HepG2 (cell line): ENCODE data around the gene PAK1IP1. TPM values are rescaled to one million over a fixed set of nuclear protein-coding genes. Genes with fewer than 3 reads are reported as not detected.

Experiments used
- CAMTA2 ChIP-seq: sonication (generic); formaldehyde crosslinking; IDR thresholded peaks from 2 replicates; pipeline ENCODE4 v1.4.0; 2020; ENCODE audit warnings: mild to moderate bottlenecking, missing genetic modification reagents, borderline replicate concordance
- FOXM1 ChIP-seq: sonication (generic); formaldehyde crosslinking; IDR thresholded peaks from 2 replicates; pipeline ENCODE4 v1.5.0; 2020; ENCODE audit warnings: missing genetic modification reagents
- HNF1A ChIP-seq, 2 experiments: sonication (generic) in 1 of 2; formaldehyde crosslinking in 1 of 2; IDR thresholded peaks; 2 replicates each; pipeline versions ENCODE4 v1.4.0 to v1.6.1; 2016 to 2020; ENCODE audit warnings: borderline replicate concordance in 1 of 2, low read depth in 1 of 2, mild to moderate bottlenecking in 1 of 2, missing genetic modification reagents in 1 of 2
- HOXA9 ChIP-seq: sonication (generic); formaldehyde crosslinking; IDR thresholded peaks from 2 replicates; pipeline ENCODE4 v1.8.1; 2022; ENCODE audit warnings: missing genetic modification reagents, mild to moderate bottlenecking, moderate library complexity, borderline replicate concordance
- MED13 ChIP-seq: sonication (generic); formaldehyde crosslinking; IDR thresholded peaks from 2 replicates; pipeline ENCODE4 v1.5.0; 2020; ENCODE audit warnings: missing genetic modification reagents
- NR1H2 ChIP-seq: sonication (generic); formaldehyde crosslinking; IDR thresholded peaks from 2 replicates; pipeline ENCODE4 v1.8.1; 2022; ENCODE audit warnings: low read depth, missing genetic modification reagents, borderline replicate concordance
- TBX3 ChIP-seq: fragments of 450-650 bp; IDR thresholded peaks from 2 replicates; pipeline ENCODE4 v1.6.1; 2017; ENCODE audit warnings: antibody characterized with exemption, mild to moderate bottlenecking, inconsistent platforms, borderline replicate concordance
- ZNF276 ChIP-seq: sonication (generic); formaldehyde crosslinking; IDR thresholded peaks from 2 replicates; pipeline ENCODE4 v1.4.0; 2020; ENCODE audit warnings: mild to moderate bottlenecking, low read depth, missing genetic modification reagents
- ZNF557 ChIP-seq: sonication (generic); formaldehyde crosslinking; IDR thresholded peaks from 2 replicates; pipeline ENCODE4 v1.4.0; 2020; ENCODE audit warnings: missing genetic modification reagents
- polyA plus RNA-seq, 8 experiments: library from polyadenylated mRNA; depleted of rRNA in 3 of 8; stranded (reverse) in 7 of 8; unstranded in 1 of 8; fragments of >200 nt; fragmentation: Illumina TruSeq in 4 of 8; extraction: Trizol in 4 of 8; gene quantifications; 2 replicates each; pipeline versions ENCODE4 v1.2.1 to v1.2.3, GENCODE V29; 2011 to 2016; ENCODE audit warnings: low read depth in 4 of 8, missing spikeins in 1 of 8, mixed read lengths in 1 of 8; ENCODE audit not compliant: insufficient read depth in 1 of 8
- total RNA-seq, 5 experiments: library from RNA; depleted of rRNA; stranded (reverse); fragments of >200 nt; fragmentation: Illumina TruSeq; extraction: Trizol; gene quantifications; 2 replicates each; pipeline ENCODE4 v1.2.3, GENCODE V29; 2016; ENCODE audit warnings: low read depth in 1 of 5
- TF ChIP-seq, protein P1 (sequence below): sonication (generic); formaldehyde crosslinking; IDR thresholded peaks from 2 replicates; pipeline ENCODE4 v1.5.1; 2020; ENCODE audit warnings: mild to moderate bottlenecking, missing genetic modification reagents
- TF ChIP-seq, protein P2 (sequence below): sonication (generic); formaldehyde crosslinking; IDR thresholded peaks from 2 replicates; pipeline ENCODE4 v1.5.0; 2020; ENCODE audit warnings: missing genetic modification reagents, mild to moderate bottlenecking, borderline replicate concordance

The PAK1IP1 gene
- total and polyA plus RNA-seq, 2 of the 13 experiments (the other 11 are each of a cell fraction or from before 2014, with no cell fraction given): 23.4 to 66.2 TPM

GRCh38 chr6:10694302-10695085, at the start of gene PAK1IP1, which contains the start of gene C6orf52 (continued):
- TF ChIP-seq TBX3: peak; percentile 82; the same call in 1 of the 2 replicates
- TF ChIP-seq NR1H2 (CRISPR knock-in tag): no peak
- TF ChIP-seq, protein P1, sequence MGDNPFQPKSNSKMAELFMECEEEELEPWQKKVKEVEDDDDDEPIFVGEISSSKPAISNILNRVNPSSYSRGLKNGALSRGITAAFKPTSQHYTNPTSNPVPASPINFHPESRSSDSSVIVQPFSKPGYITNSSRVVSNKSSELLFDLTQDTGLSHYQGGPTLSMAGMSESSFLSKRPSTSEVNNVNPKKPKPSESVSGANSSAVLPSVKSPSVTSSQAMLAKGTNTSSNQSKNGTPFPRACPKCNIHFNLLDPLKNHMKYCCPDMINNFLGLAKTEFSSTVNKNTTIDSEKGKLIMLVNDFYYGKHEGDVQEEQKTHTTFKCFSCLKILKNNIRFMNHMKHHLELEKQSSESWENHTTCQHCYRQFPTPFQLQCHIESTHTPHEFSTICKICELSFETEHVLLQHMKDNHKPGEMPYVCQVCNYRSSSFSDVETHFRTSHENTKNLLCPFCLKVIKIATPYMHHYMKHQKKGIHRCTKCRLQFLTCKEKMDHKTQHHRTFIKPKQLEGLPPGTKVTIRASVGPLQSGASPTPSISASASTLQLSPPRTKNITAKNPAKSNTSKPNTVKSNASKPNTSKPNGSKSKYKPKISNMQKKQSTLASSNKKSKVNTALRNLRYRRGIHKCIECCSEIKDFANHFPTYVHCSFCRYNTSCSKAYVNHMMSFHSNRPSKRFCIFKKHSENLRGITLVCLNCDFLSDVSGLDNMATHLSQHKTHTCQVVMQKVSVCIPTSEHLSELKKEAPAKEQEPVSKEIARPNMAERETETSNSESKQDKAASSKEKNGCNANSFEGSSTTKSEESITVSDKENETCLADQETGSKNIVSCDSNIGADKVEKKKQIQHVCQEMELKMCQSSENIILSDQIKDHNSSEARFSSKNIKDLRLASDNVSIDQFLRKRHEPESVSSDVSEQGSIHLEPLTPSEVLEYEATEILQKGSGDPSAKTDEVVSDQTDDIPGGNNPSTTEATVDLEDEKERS (CRISPR knock-in tag): no peak; the same call in 1 of the 2 replicates
- TF ChIP-seq ZNF557 (CRISPR knock-in tag): peak; percentile 70; the same call in 1 of the 2 replicates
- no peak for TF ChIP-seq ZNF276 (CRISPR knock-in tag)
- no peak for TF ChIP-seq HOXA9 (CRISPR knock-in tag)
- TF ChIP-seq, protein P2, sequence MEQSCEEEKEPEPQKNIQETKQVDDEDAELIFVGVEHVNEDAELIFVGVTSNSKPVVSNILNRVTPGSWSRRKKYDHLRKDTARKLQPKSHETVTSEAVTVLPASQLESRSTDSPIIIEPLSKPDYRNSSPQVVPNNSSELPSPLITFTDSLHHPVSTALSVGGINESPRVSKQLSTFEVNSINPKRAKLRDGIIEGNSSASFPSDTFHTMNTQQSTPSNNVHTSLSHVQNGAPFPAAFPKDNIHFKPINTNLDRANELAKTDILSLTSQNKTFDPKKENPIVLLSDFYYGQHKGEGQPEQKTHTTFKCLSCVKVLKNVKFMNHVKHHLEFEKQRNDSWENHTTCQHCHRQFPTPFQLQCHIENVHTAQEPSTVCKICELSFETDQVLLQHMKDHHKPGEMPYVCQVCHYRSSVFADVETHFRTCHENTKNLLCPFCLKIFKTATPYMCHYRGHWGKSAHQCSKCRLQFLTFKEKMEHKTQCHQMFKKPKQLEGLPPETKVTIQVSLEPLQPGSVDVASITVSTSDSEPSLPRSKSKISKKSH (CRISPR knock-in tag): 0 out of 2 replicates have a peak, but pooled peaks have one; percentile 38
- TF ChIP-seq HNF1A (IDR thresholded peaks at IDR 0.05; ENCODE audit: low read depth): no peak
- peak; percentile 49; the same call in 1 of the 2 replicates for TF ChIP-seq HNF1A (CRISPR knock-in tag; IDR thresholded peaks at IDR 0.05; ENCODE audit: borderline replicate concordance)
- no peak for TF ChIP-seq FOXM1
- no peak for TF ChIP-seq MED13
- TF ChIP-seq CAMTA2 (CRISPR knock-in tag): no peak
